Kidney epithelial cell (primary cell): ENCODE data around the gene TAAR2. TPM values are rescaled to one million over a fixed set of nuclear protein-coding genes. Genes with fewer than 3 reads are reported as not detected.

Experiments used
- DNase-seq: peaks from one replicate; pipeline ENCODE4 v3.0.0-alpha.2; 2010; ENCODE audit warnings: low read depth
- H3K27me3 ChIP-seq: 2 replicates; pipeline ENCODE4 v1.6.0; 2011; ENCODE audit warnings: low read length; ENCODE audit not compliant: control insufficient read depth, insufficient read depth
- H3K36me3 ChIP-seq: 2 replicates; pipeline ENCODE4 v1.5.1; 2011; ENCODE audit warnings: low read length; ENCODE audit not compliant: control insufficient read depth, insufficient read depth
- H3K4me3 ChIP-seq: 2 replicates; pipeline ENCODE4 v1.5.1; 2011; ENCODE audit warnings: low read depth, mild to moderate bottlenecking, control low read depth, low read length
- total RNA-seq: library from RNA; depleted of rRNA; stranded (reverse); fragments of >200 nt; gene quantifications from 2 replicates; pipeline ENCODE4 v1.2.3, GENCODE V29; 2015
- TF ChIP-seq, protein P1 (sequence below): IDR thresholded peaks from 2 replicates; pipeline ENCODE4 v1.5.1; 2011; ENCODE audit warnings: mild to moderate bottlenecking, moderate library complexity, low read length, control low read depth, inconsistent platforms; ENCODE audit not compliant: insufficient read depth, poor library complexity, severe bottlenecking

TAAR2 gene
- total RNA-seq, 1 donor from 2014 or later, result not detected

GRCh38 chr6:132633362-132633761 is 9.3 kb upstream of the TAAR2 start:
- Histone ChIP-seq H3K27me3 (no peaks in the 10 kb centered on the region), H3K36me3 (no peaks in the 10 kb centered on the region), H3K4me3 (no peak overlapping the region)
- TF ChIP-seq, protein P1, sequence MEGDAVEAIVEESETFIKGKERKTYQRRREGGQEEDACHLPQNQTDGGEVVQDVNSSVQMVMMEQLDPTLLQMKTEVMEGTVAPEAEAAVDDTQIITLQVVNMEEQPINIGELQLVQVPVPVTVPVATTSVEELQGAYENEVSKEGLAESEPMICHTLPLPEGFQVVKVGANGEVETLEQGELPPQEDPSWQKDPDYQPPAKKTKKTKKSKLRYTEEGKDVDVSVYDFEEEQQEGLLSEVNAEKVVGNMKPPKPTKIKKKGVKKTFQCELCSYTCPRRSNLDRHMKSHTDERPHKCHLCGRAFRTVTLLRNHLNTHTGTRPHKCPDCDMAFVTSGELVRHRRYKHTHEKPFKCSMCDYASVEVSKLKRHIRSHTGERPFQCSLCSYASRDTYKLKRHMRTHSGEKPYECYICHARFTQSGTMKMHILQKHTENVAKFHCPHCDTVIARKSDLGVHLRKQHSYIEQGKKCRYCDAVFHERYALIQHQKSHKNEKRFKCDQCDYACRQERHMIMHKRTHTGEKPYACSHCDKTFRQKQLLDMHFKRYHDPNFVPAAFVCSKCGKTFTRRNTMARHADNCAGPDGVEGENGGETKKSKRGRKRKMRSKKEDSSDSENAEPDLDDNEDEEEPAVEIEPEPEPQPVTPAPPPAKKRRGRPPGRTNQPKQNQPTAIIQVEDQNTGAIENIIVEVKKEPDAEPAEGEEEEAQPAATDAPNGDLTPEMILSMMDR, result no peak
- no peak for DNase-seq

DNA sequence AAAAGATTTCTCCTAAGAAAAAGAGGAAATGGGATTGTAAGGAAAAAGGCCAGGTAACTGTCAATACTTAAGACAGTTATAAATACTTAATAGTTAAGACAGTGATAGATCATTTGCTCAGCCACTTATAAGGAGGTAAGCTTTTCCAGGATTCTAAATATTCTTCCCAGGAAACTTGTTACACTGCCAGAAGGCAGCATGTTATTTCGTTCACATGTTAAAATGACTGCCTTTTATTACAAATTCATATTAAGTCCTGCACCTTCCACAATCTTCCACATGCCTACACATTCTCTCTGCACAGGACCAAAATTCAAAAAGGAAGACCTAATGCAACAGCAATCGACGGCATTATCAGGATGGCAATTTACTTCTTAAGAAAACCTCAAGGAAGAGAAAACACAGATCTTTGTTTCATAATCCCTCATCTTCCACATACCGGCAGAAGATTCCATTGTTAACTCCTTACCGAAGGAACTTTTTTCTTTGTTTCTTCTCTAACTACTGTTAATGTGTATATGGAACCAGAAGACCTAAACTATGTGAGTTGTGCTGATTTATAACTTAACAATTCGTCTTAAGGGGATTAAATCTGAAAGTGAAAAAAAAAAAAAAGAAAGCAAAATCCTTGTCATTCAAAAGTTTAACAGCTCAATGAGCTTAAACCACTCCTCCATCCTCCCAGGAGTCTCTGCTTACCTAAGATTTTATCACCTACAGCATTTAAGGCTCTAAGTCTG is 799 bp downstream of the TAAR2 start:
- Histone ChIP-seq H3K27me3 (no peaks in the 10 kb centered on the region), H3K36me3 (no peaks in the 10 kb centered on the region), H3K4me3 (no peak overlapping the region)
- TF ChIP-seq, protein P1, result no peak
- no peak for DNase-seq

DNA sequence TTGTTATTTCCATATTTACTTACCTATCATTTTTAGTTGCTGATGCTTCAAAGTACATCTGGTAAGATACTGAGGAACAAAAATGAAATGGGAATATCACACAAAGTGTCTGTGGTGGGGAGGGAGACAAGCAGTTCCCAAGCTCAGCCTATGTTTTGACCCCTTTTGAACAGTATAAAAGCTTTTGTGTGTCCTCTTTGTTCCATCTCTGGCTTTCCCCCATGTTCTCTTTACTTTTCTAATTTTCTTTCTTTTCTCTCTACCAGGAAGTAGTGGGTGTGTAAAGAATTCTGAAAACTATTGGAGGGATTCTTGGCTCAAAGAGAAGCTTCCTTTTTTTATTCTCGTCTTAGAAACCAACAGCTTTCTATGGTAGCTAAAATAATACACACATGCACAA is 7.4 kb downstream of the TAAR2 start:
- H3K27me3 ChIP-seq, result no peaks in the 10 kb centered on the region
- H3K4me3 ChIP-seq, result no peak overlapping the region
- TF ChIP-seq, protein P1, result no peak
- H3K36me3 ChIP-seq, result no peaks in the 10 kb centered on the region
- no peak for DNase-seq

DNA sequence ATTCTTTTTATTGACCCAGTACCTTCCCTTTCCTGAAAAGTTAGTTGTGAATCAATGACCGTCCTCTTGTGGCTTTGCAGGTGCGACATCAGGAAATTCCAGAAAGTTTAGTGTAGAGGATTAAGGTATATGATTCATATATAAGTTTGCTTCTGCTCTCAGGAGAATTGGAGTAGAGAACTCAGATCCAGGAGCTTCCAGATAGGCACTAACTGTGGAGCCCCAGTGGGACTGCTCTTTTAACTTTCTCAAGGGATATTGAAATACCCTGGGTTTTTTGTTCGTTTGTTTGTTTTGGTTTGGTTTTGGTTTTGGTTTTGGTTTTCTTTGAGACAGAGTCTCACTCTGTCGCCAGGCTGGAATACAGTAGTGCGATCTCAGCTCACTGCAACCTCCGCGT is 9.5 kb downstream of the TAAR2 start:
- no peak overlapping the region for H3K4me3 ChIP-seq
- no peaks in the 10 kb centered on the region for H3K36me3 ChIP-seq
- DNase-seq, result no peak
- TF ChIP-seq, protein P1, result no peak
- H3K27me3 ChIP-seq, result no peaks in the 10 kb centered on the region

DNA sequence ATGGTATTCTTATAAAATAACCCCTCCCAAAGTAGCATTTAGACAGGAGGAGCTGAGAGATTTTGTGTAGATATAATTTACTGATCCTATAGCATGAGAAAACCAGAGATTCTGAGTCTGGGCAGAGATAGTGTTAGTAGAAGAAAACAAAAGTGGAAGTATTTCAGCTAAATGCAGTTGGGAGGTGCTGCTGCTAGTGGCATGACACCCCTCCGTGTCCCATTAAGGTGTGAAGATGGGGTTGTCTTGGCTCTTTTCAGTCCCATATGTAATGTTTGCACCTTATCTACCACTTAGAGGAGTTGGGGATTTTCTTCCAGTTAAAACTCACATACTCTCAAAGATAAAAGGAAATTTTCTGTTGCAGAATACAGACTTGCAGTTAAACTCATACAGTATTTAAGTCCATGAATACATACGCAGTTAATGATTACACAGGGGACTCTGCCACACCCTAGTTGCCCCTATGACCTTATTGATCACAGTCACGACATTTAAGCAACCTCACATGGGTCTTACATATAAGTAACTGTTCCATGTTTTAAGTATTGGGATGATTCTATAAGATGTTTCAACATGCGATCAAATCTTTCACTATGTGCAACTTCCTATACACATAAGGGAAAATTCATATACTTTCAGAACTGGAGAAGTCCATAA is 11.5 kb downstream of the TAAR2 start:
- DNase-seq, result no peak
- Histone ChIP-seq H3K36me3 (no peaks in the 10 kb centered on the region), H3K27me3 (no peaks in the 10 kb centered on the region), H3K4me3 (no peak overlapping the region)
- TF ChIP-seq, protein P1, result no peak
